ENCODE data around the gene GNG2.

- TF ChIP-seq CTCF (IDR thresholded peaks at IDR 0.05; ENCODE audit: borderline replicate concordance, extremely low read depth, low read length, poor library complexity, severe bottlenecking) (no peak), EZH2 (IDR thresholded peaks at IDR 0.05; ENCODE audit: borderline replicate concordance, low read depth, low read length, severe bottlenecking) (no peak)
These were observed 78.4 kb downstream of the GNG2 start for GRCh38 chr14:51938821-51939220.
